Colonic mucosa (tissue), 4 donors: ENCODE measurements around the gene GRIN2A. TPM values are rescaled to one million over a fixed set of nuclear protein-coding genes. Genes with fewer than 3 reads are reported as not detected.

Source experiments
- DNase-seq: peaks from one replicate; pipeline ENCODE4 v3.0.0-alpha.2; 2020
- H3K27ac ChIP-seq: fragments of 200-600 bp; one replicate; pipeline ENCODE4 v1.8.0; 2021
- H3K27me3 ChIP-seq: fragments of 200-600 bp; one replicate; pipeline ENCODE4 v1.8.0; 2021
- H3K36me3 ChIP-seq: fragments of 200-600 bp; one replicate; pipeline ENCODE4 v1.8.0; 2021
- H3K4me1 ChIP-seq: fragments of 200-600 bp; one replicate; pipeline ENCODE4 v1.8.0; 2021; ENCODE audit warnings: mild to moderate bottlenecking
- H3K4me3 ChIP-seq: fragments of 200-600 bp; one replicate; pipeline ENCODE4 v1.8.0; 2021
- H3K9ac ChIP-seq, 2 donors: one replicate each; pipeline ENCODE4 v1.7.0; 2013; ENCODE audit warnings: control low read depth in 2 of 2, low read depth in 2 of 2, low read length in 2 of 2
- H3K9me3 ChIP-seq: fragments of 200-600 bp; one replicate; pipeline ENCODE4 v1.8.0; 2021
- intact Hi-C: fragments of 100-400 bp; cut with DNase I; formaldehyde crosslinking; loops from one replicate; pipeline ENCODE4 v1.14.1; 2022
- total RNA-seq, 2 donors: library from RNA; stranded (reverse); fragmentation: NEBNext Ultra II Directional in 1 of 2; extraction: Animal tissue kit (Norgen Biotek cat#: 25700) in 1 of 2; gene quantifications; one replicate each; pipeline ENCODE4 v1.2.1, GENCODE V29; 2021
- TF ChIP-seq, protein P1 (sequence below): fragments of 200-600 bp; IDR thresholded peaks from one replicate; pipeline ENCODE4 v1.8.0; 2022; ENCODE audit warnings: antibody characterized with exemption, mild to moderate bottlenecking
- donor health status: healthy.
- donor health status: DM: no; HTN: no; CAD: no.
- donor health status: DM: no; HTN: no; CAD: no.

GRIN2A gene
- total RNA-seq, 2 donors from 2014 or later = 0.15 to 0.40 TPM

DNA sequence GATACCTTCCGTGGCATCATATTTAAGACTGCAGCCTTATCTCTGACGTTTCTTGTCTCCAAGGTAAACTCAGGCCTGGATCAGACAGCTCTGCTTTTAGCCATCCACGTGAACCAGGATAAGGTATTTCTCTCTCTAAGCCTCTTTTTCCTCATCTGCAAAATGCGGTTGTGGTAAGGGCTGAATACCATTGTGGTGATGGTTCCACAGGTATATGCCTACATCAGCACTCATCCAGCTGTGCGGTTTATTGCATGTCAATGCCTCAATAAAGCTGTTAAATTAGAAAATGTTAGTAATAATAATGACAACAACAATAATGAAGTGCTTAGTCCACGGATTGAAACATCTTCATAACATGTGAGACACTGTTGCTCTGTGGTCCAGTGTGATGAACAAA lies 104.4 kb downstream of the GRIN2A start:
- H3K4me1 ChIP-seq = no peaks in the 10 kb centered on the region
- no peak overlapping the region for H3K4me3 ChIP-seq
- no peaks in the 10 kb centered on the region for H3K9me3 ChIP-seq
- H3K36me3 ChIP-seq = no peaks in the 10 kb centered on the region
- intact Hi-C loops = no loop called here
- no peak overlapping the region for H3K27ac ChIP-seq
- H3K9ac ChIP-seq = no peak overlapping the region
- H3K27me3 ChIP-seq = no peaks in the 10 kb centered on the region
- DNase-seq = no peak
- TF ChIP-seq, protein P1, sequence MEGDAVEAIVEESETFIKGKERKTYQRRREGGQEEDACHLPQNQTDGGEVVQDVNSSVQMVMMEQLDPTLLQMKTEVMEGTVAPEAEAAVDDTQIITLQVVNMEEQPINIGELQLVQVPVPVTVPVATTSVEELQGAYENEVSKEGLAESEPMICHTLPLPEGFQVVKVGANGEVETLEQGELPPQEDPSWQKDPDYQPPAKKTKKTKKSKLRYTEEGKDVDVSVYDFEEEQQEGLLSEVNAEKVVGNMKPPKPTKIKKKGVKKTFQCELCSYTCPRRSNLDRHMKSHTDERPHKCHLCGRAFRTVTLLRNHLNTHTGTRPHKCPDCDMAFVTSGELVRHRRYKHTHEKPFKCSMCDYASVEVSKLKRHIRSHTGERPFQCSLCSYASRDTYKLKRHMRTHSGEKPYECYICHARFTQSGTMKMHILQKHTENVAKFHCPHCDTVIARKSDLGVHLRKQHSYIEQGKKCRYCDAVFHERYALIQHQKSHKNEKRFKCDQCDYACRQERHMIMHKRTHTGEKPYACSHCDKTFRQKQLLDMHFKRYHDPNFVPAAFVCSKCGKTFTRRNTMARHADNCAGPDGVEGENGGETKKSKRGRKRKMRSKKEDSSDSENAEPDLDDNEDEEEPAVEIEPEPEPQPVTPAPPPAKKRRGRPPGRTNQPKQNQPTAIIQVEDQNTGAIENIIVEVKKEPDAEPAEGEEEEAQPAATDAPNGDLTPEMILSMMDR = no peak

DNA sequence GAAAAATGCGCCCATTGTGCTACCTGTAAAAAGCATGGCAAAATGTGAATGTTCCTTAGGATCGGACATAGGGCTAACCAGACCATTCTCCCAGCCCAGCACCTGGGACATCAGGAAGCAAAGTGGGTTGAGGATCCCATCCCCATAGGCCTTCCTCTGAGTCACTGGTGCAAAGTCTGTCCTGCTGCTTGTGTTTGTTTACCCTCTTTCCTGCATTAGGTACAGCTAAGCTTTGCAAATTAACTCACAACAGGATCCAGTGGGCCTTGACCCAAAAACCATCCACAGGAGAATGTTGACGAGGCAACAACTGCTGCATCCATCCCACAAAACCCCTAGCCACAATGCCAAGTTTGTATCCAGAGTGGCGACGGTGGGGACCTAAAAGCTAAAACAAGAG lies 106.2 kb downstream of the GRIN2A start:
- H3K36me3 ChIP-seq = no peaks in the 10 kb centered on the region
- TF ChIP-seq, protein P1 = no peak
- intact Hi-C loops = no loop called here
- H3K9me3 ChIP-seq = no peaks in the 10 kb centered on the region
- no peaks in the 10 kb centered on the region for H3K27me3 ChIP-seq
- H3K4me1 ChIP-seq = no peaks in the 10 kb centered on the region
- H3K4me3 ChIP-seq = no peak overlapping the region
- no peak overlapping the region for H3K9ac ChIP-seq
- DNase-seq = no peak
- H3K27ac ChIP-seq = no peak overlapping the region

DNA sequence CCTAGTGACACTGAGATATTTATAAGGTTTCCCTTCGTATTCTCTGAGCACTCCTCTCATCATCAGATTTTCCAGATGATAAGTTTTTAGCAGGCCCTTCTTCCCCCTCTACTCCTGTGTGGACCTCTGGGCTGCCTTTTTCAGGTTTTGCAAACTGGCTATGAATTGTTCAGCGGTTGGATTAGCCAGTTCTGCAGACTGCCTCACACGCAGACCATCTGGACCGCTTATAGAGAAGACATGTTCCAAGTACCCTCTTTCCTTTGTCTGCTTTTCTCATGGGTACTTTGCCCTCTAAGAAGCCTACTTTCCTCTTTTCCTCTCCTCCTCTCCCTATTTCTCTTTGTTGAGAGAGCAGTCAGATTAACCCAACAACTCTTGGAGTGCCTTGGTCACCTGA lies 111.6 kb downstream of the GRIN2A start:
- Histone ChIP-seq H3K4me3 (no peak overlapping the region), H3K4me1 (no peaks in the 10 kb centered on the region), H3K27me3 (no peaks in the 10 kb centered on the region), H3K36me3 (no peaks in the 10 kb centered on the region), H3K9me3 (no peaks in the 10 kb centered on the region), H3K27ac (no peak overlapping the region), H3K9ac (no peak overlapping the region)
- intact Hi-C loops = no loop called here
- DNase-seq = no peak
- TF ChIP-seq, protein P1 = no peak

DNA sequence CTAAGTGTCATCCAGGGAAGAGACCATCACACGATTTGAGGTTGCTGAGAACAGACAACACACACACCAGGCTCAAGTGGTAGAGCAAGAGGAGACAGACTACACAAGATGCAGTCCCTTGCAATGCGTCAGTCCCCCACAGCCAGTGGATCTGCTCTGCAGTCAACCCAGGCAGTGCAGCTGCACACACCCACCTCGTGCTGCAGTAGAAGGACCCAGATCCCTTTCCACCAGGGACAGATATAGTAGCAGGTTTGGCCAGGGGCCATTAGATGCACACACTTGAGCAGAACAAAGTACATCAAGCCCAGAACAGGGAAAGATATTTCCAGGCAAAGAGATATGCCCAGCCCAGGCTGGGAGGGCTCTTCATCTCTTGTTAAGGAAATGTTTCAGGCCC lies 112.9 kb downstream of the GRIN2A start:
- intact Hi-C loops = no loop called here
- Histone ChIP-seq H3K27me3 (no peaks in the 10 kb centered on the region), H3K4me1 (no peaks in the 10 kb centered on the region), H3K27ac (no peak overlapping the region), H3K9me3 (no peaks in the 10 kb centered on the region), H3K4me3 (no peak overlapping the region), H3K9ac (no peak overlapping the region), H3K36me3 (no peaks in the 10 kb centered on the region)
- TF ChIP-seq, protein P1 = no peak
- DNase-seq = no peak

DNA sequence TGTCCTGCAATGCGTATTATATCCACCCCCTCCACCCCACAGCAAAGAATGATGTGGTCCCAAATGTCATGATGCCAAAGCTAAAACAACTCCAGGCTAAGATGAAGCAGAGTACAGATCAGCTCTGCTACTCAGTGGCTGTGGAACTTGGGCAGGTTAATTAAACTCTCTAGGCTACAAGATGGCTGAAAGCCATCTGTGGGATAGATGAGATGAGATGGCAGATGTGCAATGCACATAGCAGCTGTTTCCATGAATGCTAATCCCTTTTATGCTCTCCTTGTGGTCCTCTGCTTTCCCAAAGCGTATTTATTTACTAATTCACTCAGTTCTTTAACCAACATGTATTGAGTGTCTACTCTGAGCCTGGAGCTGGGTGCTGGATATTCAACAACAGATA lies 114.4 kb downstream of the GRIN2A start:
- Histone ChIP-seq H3K36me3 (no peaks in the 10 kb centered on the region), H3K9me3 (no peaks in the 10 kb centered on the region), H3K4me3 (no peak overlapping the region), H3K27ac (no peak overlapping the region), H3K9ac (no peak overlapping the region), H3K4me1 (no peaks in the 10 kb centered on the region), H3K27me3 (no peaks in the 10 kb centered on the region)
- TF ChIP-seq, protein P1 = no peak
- DNase-seq = no peak
- intact Hi-C loops = no loop called here

DNA sequence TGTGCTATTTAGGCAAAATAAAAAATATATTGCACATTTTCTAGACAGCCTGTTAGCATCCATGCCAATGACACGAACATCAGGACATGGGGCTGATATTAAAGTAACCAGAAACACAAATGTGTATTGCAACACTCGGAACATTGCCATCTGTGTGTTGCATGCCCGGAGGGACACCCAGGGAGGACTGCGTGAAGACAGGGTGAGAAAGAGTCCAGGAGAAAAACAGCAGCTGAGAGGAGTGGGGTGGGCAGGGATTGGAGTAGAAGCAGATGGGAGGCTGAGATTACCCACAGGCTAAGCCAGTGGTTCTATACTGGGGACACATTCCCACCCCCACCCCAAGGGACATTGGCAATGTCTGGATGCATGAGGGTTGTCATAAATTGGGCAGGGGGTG lies 114.8 kb downstream of the GRIN2A start:
- no peak overlapping the region for H3K27ac ChIP-seq
- no peaks in the 10 kb centered on the region for H3K9me3 ChIP-seq
- no peak overlapping the region for H3K9ac ChIP-seq
- DNase-seq = no peak
- no peak overlapping the region for H3K4me3 ChIP-seq
- no peaks in the 10 kb centered on the region for H3K4me1 ChIP-seq
- H3K27me3 ChIP-seq = no peaks in the 10 kb centered on the region
- intact Hi-C loops = no loop called here
- no peaks in the 10 kb centered on the region for H3K36me3 ChIP-seq
- TF ChIP-seq, protein P1 = no peak
